Renal cortex interstitium (tissue), 11 donors: ENCODE results near the gene ANXA6. TPM values are rescaled to one million over a fixed set of nuclear protein-coding genes. Genes with fewer than 3 reads are reported as not detected.

Source experiments
- DNase-seq, 11 donors: peaks; one replicate each; pipeline ENCODE4 v3.0.0-alpha.2; 2013; ENCODE audit warnings: low read depth in 9 of 11, low spot score in 4 of 11; ENCODE audit errors: extremely low read depth in 1 of 11
- polyA plus RNA-seq, 3 donors: library from polyadenylated mRNA; unstranded; fragments of 120-200 nt; gene quantifications; one replicate each; pipeline ENCODE4 v1.2.1, GENCODE V29; 2013; ENCODE audit not compliant: insufficient read length in 3 of 3

Gene ANXA6
- polyA plus RNA-seq, 3 donors = 121 to 159 (median 141) TPM

DNA sequence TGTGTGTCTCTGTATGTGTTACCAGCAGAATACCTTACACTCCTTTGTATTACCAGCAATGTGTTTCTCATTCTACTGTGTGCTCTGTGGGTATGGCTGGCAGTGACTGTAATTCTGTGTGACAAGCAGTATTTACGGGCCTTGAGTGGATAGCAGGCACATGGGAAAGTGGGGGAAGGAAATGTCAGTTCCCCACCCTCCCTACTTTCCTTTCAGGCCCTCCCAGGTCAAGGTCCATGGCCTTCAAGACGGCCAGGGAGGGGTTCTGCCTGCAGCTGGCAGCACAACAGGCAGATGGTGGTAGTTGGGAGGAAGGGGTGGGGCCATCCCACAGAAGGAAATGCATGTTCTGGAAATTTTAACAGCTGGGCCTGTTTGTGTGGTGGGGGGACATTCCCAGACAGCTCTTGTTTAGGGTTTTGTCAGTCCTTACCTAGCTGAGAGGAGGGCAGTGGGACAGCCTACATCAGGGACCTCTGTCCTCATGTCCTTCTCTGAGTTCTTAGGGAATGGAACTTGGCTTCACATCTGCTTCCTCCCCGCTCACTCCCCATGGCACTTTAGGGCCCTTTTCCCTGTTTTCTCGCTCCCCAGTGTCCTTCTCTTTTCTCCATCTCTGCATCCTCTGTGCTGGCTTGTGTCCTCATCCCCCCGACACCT, 62.1 kb downstream of the ANXA6 start:
- peak in 3 of 11 donors; percentile 33 to 45 (median 35) for DNase-seq

DNA sequence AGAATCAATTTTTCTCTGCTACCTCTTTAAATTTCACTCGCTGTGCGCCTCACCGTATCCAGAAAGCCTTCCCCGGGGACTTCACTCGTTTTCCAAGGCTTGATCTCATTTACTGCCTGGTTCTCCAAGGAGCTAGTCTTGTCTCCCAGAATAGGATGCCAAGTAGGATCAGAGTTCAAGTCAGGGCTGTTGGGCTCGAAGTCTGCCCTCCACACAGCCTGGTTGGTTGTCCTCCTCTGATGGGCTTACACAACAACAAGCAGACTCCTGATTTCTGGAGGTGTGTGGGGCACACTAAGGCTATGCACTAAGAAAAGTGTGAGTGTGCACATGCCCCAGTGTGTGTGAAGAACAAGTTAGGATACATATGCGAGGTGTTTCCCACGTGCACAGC, 62.7 kb downstream of the ANXA6 start:
- DNase-seq = no peak

GRCh38 chr5:151094030-151094851, 63.3 kb downstream of the ANXA6 start:
- DNase-seq = no peak

DNA sequence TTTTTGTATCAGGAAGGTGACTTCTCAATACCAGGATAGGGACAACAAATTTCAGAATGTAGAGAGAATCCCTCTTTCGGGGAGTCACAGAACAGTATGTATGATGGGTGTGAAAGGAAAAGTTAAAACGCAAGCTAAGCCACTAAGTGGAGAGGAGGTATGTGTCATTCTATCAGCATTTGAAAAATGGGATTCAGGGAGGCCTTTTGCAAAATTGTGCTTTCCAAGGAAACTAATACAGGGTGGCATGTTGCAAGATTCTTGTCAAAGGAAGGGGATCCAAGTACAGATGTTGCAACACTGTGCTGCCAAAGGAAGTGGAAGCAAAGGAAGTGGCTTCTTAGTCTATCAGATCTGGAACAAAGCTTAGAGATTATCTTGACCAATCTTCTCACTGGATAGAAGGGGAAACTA, 64.1 kb downstream of the ANXA6 start:
- no peak for DNase-seq

DNA sequence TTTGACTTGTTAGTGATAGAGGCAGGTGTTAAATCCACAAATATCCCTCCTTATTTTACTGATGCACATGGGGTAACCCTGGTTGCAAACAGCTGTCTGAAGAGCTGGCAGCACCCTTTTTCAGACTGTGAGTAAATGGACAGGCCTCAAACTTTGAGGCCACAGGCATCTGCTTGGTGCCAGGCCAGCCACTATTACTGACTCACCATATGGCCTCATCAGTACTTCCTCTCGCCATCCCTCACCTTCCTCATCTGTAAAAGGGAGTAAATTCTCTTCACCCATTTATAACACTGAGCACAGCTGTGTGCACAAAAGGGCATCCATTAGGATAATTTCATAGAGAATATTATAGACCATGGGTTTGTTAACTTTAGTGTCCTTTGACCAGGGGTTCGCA, 64.8 kb downstream of the ANXA6 start:
- DNase-seq = no peak

DNA sequence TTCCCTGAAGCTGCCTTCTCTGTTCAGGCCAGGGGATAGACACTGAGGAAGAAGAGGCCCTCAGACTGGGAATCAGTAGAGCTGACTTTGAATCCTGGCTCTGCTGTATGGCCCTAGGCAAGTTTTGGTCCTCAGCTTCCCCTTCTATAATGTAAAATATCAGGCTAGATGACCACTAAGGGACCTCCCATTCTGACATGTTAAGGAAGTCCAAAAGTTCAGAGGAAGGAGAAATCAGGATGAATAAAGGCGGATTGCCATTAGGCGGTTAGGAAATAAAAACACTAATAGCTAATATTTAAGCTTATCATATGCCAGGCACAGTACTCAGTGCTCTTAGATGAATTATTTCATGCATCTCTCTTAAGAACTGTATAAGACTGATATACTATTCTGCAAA, 67.9 kb downstream of the ANXA6 start:
- no peak for DNase-seq

- no peak for DNase-seq
Measured at GRCh38 chr5:151088986-151089385, 68.6 kb downstream of the ANXA6 start.

- no peak for DNase-seq
Measured at GRCh38 chr5:151087486-151087885, 70.1 kb downstream of the ANXA6 start.

DNA sequence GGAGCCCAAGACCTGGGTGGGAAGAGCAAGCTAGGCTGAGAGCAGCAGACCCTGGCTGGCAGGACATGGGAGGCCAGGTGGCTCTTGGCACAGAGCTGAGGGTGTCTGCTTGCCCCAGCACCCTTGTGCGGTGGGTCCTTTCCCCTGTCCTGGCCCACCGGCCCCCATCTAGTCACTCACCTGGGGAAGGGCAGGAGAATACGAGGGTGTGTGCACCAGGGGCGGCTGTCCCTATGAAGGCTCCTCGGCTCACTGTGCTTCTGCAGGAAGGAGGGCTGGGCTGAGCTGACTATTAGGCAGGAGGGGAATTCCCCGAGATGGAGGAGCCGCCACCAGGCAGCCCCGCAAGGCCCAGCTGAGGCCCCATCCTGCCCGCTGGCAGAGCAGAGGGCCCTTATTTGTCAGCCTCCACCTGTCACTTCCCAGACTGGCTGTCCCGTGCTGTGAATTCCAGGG, 70.6 kb downstream of the ANXA6 start:
- DNase-seq = no peak

DNA sequence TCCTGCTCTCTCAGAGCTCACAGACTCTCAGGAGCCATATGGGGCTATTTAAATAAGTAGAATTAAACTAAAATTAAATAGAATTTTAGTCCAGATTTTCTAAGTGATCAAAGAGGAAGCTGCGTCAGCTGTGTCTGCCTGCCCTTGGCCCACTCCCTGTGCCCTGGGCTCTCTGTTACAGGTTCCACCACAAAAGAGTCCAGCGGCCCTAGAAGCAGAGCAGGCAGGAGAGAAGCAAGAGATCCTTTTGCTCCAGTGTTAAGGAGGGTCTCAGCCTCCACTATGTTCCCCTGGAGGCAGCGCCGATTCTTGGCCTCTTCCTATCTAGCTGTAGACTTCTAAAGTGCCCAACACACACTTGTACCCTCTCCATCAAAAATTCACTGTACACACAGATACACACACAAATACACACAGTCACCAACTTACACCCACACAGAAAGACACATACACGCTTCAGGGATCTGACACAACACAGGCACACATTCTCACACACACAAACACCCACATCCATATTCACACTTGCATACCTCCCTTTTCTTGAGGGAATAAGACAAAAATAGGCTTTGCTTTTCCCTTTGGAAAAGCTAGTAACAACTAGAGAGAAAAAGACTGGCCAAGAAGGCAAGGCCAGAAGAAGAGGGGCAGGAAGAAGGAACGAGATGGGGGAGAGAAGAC, 71.2 kb downstream of the ANXA6 start:
- DNase-seq = no peak

GRCh38 chr5:151085517-151086041, 72.0 kb downstream of the ANXA6 start:
- DNase-seq = no peak

DNA sequence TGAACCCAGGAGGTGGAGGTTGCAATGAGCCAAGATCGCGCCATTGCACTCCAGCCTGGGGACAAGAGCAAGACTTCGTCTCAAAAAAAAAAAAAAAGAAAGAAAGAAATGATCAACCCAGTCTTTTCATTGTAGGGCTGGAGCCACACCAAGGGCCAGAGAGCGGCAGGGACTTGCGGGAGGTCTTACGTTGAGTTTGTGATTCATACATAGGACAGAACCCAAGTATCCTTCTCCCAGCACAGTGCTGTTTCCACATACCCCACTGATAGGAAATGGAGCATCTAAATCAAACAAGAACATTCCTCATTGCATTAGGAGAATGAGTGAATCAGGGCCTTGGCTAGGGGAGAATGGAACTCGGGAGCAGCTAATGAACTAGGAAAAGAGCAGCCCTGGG, 73.2 kb downstream of the ANXA6 start:
- DNase-seq = no peak

GRCh38 chr5:151083081-151083676, 74.4 kb downstream of the ANXA6 start:
- DNase-seq = no peak

GRCh38 chr5:151082282-151082902, 75.2 kb downstream of the ANXA6 start:
- DNase-seq = no peak

- peak in 6 of 11 donors; percentile 60 to 82 (median 79) for DNase-seq
Measured at GRCh38 chr5:151081431-151082281, 75.9 kb downstream of the ANXA6 start.

- DNase-seq = peak; percentile 71 to 86 (median 79)
Measured at GRCh38 chr5:151080613-151081430, 76.8 kb downstream of the ANXA6 start, which contains the start of gene TNIP1. TSS of gene TNIP1 (minus strand) at chr5:151081034. CDS start at chr5:151065095, 15,939 bp downstream.
